HUDEP-2 (cell line): ENCODE data around the gene CELSR1.

Experiments
- DNase-seq, 76 experiments: peaks; one replicate each; lab custom pipeline; 2025; ENCODE audit not compliant: unreplicated experiment in 76 of 76; lab: John Stamatoyannopoulos, UW

CELSR1 gene

DNA sequence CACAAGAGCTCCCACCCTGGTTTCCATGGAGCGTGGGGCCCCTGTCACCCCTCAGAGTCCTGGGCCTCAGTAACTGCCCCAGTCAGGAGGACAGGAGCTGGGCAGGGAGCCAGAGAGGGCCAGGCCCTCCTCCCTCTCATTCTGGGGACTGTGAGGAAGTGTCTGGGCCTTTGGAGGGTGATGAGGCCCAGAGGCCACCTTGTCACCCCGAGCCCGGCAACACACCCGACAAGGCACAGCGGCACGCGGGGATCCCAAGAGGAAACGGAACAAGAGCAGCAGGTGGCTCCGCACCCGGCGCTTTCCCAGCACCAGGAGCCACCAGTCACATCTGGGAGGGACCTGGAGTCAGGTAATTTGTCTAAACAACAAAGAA is 72.1 kb downstream of the CELSR1 start:
- DNase-seq, result peak in 39 of 76 experiments; percentile 4 to 53 (median 27)

- no peak for DNase-seq
Measured at GRCh38 chr22:46464701-46465344, 72.6 kb downstream of the CELSR1 start.

DNA sequence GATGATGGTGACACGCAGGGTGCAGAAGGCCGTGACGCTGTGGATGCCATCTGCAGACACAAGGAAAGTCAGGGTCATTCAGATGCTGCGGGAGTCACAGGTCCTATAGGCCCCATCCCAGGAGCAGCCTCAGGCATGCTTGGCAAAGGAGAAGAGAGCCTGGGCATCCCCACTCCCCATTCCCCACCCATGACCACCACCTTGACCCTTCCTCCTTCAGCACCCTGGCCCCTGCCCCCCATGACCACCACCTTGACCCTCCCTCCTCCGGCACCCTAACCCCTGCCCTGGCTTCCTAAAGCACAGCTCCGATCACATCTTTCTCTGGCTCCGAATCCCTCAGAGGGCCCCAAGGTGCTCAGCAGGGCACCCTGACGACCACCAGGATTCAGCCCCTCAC is 73.1 kb downstream of the CELSR1 start:
- DNase-seq, result no peak

GRCh38 chr22:46463435-46464227 is 73.8 kb downstream of the CELSR1 start:
- no peak for DNase-seq

DNA sequence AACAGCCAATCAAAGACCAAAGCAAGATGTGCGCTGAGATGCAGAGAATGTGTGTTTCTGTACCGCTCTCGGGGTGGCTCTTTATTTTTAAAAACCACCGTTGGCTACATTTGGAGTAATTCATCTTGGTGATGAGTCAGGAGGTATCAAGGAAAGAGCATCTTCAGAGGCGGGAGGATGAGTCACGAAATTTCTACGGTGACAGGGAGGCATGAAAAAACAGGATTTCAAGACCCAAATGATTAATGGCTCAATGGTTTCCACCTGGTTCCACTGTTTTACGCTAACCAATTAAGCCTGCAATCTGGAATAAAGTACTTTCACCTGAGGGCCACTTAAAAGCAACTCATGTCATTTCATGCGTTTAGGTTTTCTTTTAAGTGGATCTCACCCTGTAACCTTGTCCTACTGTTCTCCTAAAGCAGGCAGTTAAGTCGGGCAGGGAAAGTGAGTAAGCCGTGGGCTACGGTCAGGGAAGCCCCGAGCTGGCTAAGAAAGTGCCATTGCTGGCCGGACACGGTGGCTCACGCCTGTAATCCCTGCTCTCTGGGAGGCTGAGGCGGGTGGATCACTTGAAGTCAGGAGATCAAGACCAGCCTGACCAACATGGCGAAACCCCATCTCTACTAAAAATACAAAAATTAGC is 74.6 kb downstream of the CELSR1 start:
- DNase-seq, result peak in 2 of 76 experiments; percentile 12 to 14

- DNase-seq, result no peak
Measured at GRCh38 chr22:46461566-46462180, 75.7 kb downstream of the CELSR1 start.

DNA sequence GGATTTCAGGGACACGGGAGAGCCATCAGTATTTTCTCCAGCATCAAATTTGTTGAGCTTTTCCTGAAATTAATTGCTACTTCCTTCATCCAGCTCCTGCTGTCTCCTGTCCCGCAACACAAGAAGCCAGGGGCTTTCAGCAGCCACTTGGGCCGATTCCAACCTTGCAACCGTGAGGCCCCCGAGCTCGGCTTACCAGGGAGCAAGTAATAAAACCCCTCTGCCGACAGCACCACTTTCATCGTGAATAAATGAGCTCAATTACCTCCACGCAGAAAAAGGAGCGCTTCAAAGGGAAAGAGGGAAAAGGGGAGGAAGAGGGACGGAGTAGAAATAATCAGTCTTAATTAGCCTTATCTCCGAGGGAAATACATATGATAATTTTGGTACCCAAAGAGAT is 76.6 kb downstream of the CELSR1 start:
- no peak for DNase-seq

- no peak for DNase-seq
Measured at GRCh38 chr22:46459347-46460065, 77.9 kb downstream of the CELSR1 start.

DNA sequence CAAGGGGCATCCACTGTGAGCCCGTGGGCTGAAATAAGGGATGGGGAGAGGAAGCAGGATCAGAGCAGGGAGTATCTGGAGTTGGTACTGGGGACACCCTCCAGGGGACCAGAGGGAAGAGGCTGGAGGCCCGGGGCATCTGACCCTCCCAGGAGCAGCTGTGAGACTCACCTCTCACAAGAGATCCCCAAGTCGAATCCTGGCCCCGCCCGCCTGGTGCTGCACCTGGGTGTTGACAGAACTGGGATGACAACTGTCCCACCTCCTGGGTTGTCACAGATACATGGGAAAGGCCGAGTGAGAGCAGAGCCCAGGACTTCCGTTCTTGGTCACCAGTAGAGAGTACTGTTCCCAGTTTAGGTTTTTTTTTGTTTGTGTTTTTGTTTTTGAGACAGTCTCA is 78.9 kb downstream of the CELSR1 start:
- DNase-seq, result no peak

GRCh38 chr22:46457502-46458488 is 79.6 kb downstream of the CELSR1 start:
- peak in 7 of 76 experiments; percentile 11 to 36 (median 17) for DNase-seq

DNA sequence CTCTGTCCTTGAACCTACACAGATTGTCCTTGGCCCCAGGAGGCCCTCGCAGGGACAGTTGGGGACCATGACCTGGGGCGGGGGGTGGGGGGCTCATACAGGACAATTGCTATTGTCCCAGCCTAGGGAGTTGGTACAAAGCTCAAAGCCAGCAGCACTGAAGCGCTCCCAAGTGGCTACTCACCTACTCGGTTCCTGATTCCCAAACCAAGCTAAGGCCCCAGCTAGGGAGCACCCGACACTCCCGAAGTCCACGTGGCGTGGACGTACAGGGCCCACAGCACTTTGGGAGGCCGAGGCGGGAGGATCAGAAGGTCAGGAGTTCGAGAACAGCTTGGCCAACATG is 80.6 kb downstream of the CELSR1 start:
- DNase-seq, result no peak

GRCh38 chr22:46455446-46455845 is 82.0 kb downstream of the CELSR1 start:
- DNase-seq, result peak in 70 of 76 experiments; percentile 12 to 77 (median 49)

DNA sequence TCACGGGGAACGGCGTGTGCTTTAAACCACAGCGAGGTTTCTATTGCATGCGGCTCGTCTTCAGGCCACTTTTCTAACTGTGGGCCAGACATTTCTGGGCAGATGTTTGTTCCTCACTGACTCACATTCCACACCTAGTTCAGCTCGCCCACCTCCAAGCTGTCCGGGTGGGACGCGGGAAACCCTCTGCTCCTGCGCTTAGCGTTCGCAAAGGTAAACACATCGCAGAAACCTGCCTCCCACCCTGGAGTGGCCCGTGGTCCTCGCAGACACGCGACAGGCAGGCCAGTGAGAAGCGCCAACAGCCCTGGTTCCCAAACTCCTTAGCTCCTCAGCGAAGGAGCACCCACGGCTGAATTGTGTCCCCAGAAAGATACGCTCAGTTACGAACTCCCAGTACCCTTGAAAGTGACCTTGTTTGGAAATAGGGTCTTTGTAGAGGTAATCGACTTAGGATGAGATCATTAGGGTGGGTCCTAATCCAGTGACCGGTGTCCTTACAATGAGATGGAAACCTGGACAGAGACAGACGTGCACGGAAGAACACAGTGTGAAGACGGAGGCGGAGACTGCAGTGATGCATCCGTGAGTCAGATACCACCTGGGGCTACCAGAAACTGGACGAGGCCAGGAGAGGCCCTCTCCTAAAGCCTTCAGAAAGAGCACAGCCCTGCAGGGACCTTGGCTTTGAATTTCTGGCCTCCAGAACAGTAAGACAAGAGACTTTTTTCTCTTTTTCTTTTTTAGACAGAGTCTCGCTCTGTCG is 82.7 kb downstream of the CELSR1 start:
- no peak for DNase-seq

- DNase-seq, result no peak
Measured at GRCh38 chr22:46453829-46454503, 83.5 kb downstream of the CELSR1 start.

DNA sequence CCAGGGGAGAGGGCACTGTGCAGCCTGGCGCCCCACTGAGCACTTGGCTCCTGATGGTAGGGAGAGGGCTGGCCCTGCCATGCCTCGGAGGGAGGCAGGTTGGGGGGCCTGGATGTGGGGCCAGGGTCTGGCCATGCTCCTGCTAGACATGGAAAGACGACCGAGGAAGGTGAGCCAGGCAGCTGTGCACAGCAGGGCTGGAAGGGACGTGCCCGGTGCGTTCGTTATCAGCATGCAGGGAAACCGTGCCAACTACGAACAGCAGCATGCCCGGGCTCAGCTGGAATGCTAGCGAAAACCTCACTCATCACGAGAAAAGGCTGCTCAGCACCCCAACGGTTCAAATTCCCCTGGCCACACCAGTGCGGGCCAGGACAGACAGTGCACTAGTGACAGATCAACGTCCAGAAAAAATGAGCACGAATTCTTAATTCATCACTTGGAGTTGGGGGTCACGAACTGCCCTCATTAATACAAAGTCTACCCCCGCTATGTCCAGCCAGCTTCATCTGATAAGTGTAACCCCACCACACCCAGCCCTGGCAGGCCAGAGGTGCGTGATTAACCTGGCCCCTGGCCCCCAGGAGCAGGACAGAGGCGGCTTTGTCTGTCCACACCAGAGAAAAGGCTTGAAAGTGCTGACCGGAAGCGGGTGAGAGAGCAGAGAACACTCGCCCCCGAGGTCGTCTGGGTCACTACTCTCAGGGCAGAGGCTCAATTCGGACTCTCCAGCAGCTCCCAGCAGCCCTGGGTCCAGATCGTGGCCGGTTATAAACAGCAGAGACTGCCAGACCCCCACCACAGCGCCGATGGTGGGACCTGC is 84.2 kb downstream of the CELSR1 start:
- peak in 42 of 76 experiments; percentile 3 to 66 (median 30) for DNase-seq

DNA sequence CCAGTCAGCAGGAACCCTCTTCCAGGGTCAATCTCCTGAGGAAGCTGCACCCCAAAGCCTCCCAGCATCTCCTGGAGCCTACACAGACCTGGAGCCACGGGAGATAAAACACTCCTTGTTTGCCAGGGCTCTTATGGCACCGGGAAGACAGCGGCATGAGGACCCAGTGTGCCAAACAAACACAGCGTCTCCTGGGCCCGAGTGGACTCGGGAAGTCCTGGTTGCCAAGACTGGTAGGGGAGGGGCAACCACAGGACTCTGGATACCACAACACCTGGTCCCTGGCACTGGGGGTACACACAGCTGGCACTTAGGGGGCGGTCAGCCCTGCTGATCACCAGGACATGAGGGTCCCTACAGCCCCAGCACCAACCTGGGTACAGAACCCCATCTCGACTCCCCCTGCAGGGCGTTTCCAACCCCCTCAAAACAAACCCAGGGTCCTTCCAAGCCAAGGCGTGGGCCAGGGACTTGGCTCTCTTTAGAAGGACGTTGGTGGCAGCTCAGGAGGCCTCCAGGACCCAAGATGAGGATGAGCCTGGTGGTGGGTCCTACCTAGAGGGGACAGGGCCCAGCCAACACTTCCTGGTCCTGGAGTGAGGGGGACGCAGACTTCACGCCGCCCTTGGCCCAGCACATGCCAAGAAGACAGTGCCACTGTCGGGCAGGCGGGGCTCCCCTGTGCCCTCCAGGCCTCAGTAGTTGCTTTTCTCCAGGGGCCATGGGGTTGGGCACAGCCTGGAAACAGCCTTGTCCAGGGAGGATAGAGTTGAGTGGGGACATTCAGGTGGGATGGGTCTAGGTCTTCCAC is 85.0 kb downstream of the CELSR1 start:
- no peak for DNase-seq

DNA sequence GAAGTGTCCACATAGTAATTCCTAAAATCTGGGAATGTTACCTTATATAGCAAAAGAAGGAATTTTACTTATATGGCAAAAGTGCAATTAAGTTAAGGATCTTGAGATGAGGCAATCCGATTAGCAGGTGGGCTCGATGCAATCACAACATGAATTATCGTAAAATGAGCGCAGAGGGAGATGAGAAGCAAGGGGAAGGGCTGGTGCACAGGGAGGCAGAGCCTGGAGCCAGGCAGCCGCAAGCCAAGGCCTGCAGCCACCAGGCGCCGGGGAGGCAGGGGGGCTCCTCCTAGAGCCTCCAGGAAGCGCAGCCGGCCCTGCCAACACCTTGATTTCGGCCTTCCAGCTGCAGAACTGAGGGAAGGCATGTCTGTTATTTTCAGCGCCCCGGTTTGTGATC is 85.7 kb downstream of the CELSR1 start:
- DNase-seq, result no peak
